Panc1 (cell line): Measurements from ENCODE around the gene HSPB9. TPM values are rescaled to one million over a fixed set of nuclear protein-coding genes. Genes with fewer than 3 reads are reported as not detected.

Source experiments
- ATAC-seq: fragments of 200-7000 bp; cut with Tn5 transposase; 2 replicates; pipeline ENCODE4 v1.9.1; 2020; ENCODE audit warnings: mild to moderate bottlenecking, moderate library complexity
- BruUV-seq: library from RNA; stranded (reverse); fragments of 400-500 nt; replicated peaks from 2 replicates; lab custom pipeline; 2021; lab: Mats Ljungman, UMichigan
- CTCF ChIA-PET: fragments of 300-600 bp; sonication (Branson Sonifier 250); formaldehyde crosslinking; loops from one replicate; lab custom pipeline; 2022; ENCODE audit warnings: antibody characterized with exemption; lab: Charles Lee
- POLR2A ChIA-PET: fragments of 300-600 bp; sonication (Branson Sonifier 250); formaldehyde crosslinking; loops from one replicate; lab custom pipeline; 2022; ENCODE audit warnings: antibody characterized with exemption; lab: Charles Lee
- DNase-seq: peaks from one replicate; pipeline ENCODE4 v3.0.0-alpha.2; 2010; ENCODE audit warnings: low read depth, low spot score
- H3K27ac ChIP-seq: 2 replicates; pipeline ENCODE4 v1.5.1; 2011; ENCODE audit warnings: mild to moderate bottlenecking, low read length, inconsistent platforms
- H3K27me3 ChIP-seq: fragments of 200-500 bp; sonication (Bioruptor generic); 2 replicates; pipeline ENCODE4 v1.6.0; 2014; ENCODE audit warnings: low read length, inconsistent platforms; ENCODE audit not compliant: control insufficient read depth, insufficient read depth
- H3K36me3 ChIP-seq: fragments of 200-500 bp; sonication (Bioruptor generic); 2 replicates; pipeline ENCODE4 v1.5.1; 2014; ENCODE audit warnings: inconsistent platforms, mild to moderate bottlenecking, low read length, moderate library complexity; ENCODE audit not compliant: control insufficient read depth, insufficient read depth
- H3K4me1 ChIP-seq: 2 replicates; pipeline ENCODE4 v1.5.1; 2011; ENCODE audit warnings: inconsistent platforms, mild to moderate bottlenecking, low read length, moderate library complexity; ENCODE audit not compliant: control insufficient read depth, insufficient read depth
- H3K4me3 ChIP-seq, 2 experiments: 2 replicates each; pipeline ENCODE4 v1.5.1; 2011 to 2012; ENCODE audit warnings: low read depth in 2 of 2, low read length in 2 of 2, mild to moderate bottlenecking in 2 of 2, inconsistent platforms in 1 of 2, moderate library complexity in 1 of 2
- H3K9me3 ChIP-seq: fragments of 200-500 bp; sonication (Bioruptor generic); 2 replicates; pipeline ENCODE4 v1.5.1; 2014; ENCODE audit warnings: low read depth, mild to moderate bottlenecking, inconsistent platforms, low read length, moderate library complexity; ENCODE audit not compliant: control insufficient read depth, insufficient read depth
- POLR2AphosphoS5 ChIP-seq: IDR thresholded peaks from 2 replicates; pipeline ENCODE4 v1.6.1; 2012; ENCODE audit warnings: mild to moderate bottlenecking, low read depth, low read length, moderate library complexity
- SIN3A ChIP-seq: IDR thresholded peaks from 2 replicates; pipeline ENCODE4 v1.6.1; 2012; ENCODE audit warnings: low read depth, mild to moderate bottlenecking, low read length, moderate library complexity, borderline replicate concordance; ENCODE audit not compliant: insufficient read depth
- TCF7L2 ChIP-seq: IDR thresholded peaks from 2 replicates; pipeline ENCODE4 v1.6.1; 2011; ENCODE audit warnings: mild to moderate bottlenecking, low read depth, low read length, inconsistent platforms
- in situ Hi-C: cut with HindIII; loops from 2 replicates; pipeline ENCODE4 v1.10.0; 2016; ENCODE audit warnings: low sequenced_read_pairs, low pct_unique_long_range_greater_than_20kb
- intact Hi-C: fragments of 100-400 bp; cut with micrococcal nuclease; formaldehyde crosslinking; loops from one replicate; pipeline ENCODE4 v1.10.0; 2022; ENCODE audit not compliant: unreplicated experiment
- total RNA-seq: library from RNA; stranded (reverse); gene quantifications from one replicate; pipeline ENCODE4 v1.2.1, GENCODE V29; 2021; ENCODE audit not compliant: unreplicated experiment
- TF ChIP-seq, protein P1 (sequence below), 2 experiments: IDR thresholded peaks; 2 replicates each; pipeline ENCODE4 v1.6.1; 2011 to 2012; ENCODE audit warnings: low read depth in 2 of 2, control low read depth in 1 of 2, low read length in 1 of 2, mild to moderate bottlenecking in 1 of 2, moderate library complexity in 1 of 2; ENCODE audit not compliant: insufficient read depth in 1 of 2
- TF ChIP-seq, protein P2 (sequence below): fragments of 450-650 bp; IDR thresholded peaks from 2 replicates; pipeline ENCODE4 v1.5.1; 2017; ENCODE audit warnings: mild to moderate bottlenecking

HSPB9 gene
- total RNA-seq, 1 experiment from 2014 or later = not detected

DNA sequence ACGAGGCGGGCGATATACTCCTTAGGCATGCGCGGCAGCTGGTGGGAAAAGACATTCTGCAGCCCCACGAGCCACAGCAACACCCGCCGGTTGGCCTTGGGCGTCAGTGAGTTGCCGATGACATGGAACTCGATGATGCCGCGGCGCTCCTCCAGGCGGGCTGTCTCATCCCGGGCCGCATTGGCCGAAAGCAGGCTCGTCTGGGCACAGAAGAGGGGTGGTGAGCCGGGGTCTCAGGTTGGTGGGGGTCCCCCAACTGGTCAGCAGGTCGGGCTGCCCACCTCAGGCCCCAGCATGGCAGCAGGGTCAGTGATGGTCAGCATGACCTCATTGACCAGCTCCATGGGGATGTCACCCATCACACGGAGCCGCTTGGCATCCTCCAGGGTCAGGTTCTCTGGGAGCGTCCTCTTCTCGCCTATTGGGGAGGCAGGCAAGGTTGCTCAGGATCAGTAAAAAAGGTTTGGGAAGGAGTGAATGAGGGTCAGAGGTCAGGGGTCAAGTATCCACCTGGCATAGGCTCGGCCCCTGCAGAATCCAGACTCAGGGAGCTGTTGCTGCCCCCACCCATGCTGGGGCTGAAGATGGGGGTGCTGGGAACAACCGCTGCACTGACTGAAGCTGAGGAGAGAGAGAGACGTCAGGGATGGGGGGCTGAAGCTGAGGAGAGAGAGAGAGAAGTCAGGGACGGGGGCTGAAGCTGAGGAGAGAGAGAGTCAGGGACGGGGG lies 5.0 kb upstream of the HSPB9 start:
- no peaks in the 10 kb centered on the region for H3K36me3 ChIP-seq
- no peak overlapping the region for H3K4me3 ChIP-seq
- ATAC-seq (no peak), DNase-seq (no peak)
- no peak for TF ChIP-seq SIN3A
- TF ChIP-seq POLR2AphosphoS5 = no peak
- TF ChIP-seq, protein P1, sequence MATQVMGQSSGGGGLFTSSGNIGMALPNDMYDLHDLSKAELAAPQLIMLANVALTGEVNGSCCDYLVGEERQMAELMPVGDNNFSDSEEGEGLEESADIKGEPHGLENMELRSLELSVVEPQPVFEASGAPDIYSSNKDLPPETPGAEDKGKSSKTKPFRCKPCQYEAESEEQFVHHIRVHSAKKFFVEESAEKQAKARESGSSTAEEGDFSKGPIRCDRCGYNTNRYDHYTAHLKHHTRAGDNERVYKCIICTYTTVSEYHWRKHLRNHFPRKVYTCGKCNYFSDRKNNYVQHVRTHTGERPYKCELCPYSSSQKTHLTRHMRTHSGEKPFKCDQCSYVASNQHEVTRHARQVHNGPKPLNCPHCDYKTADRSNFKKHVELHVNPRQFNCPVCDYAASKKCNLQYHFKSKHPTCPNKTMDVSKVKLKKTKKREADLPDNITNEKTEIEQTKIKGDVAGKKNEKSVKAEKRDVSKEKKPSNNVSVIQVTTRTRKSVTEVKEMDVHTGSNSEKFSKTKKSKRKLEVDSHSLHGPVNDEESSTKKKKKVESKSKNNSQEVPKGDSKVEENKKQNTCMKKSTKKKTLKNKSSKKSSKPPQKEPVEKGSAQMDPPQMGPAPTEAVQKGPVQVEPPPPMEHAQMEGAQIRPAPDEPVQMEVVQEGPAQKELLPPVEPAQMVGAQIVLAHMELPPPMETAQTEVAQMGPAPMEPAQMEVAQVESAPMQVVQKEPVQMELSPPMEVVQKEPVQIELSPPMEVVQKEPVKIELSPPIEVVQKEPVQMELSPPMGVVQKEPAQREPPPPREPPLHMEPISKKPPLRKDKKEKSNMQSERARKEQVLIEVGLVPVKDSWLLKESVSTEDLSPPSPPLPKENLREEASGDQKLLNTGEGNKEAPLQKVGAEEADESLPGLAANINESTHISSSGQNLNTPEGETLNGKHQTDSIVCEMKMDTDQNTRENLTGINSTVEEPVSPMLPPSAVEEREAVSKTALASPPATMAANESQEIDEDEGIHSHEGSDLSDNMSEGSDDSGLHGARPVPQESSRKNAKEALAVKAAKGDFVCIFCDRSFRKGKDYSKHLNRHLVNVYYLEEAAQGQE (IDR thresholded peaks at IDR 0.05; ENCODE audit: insufficient read depth in 1 of 2, low read depth in 2 of 2, low read length in 1 of 2) = no peak
- TF ChIP-seq TCF7L2 = no peak
- TF ChIP-seq, protein P2, sequence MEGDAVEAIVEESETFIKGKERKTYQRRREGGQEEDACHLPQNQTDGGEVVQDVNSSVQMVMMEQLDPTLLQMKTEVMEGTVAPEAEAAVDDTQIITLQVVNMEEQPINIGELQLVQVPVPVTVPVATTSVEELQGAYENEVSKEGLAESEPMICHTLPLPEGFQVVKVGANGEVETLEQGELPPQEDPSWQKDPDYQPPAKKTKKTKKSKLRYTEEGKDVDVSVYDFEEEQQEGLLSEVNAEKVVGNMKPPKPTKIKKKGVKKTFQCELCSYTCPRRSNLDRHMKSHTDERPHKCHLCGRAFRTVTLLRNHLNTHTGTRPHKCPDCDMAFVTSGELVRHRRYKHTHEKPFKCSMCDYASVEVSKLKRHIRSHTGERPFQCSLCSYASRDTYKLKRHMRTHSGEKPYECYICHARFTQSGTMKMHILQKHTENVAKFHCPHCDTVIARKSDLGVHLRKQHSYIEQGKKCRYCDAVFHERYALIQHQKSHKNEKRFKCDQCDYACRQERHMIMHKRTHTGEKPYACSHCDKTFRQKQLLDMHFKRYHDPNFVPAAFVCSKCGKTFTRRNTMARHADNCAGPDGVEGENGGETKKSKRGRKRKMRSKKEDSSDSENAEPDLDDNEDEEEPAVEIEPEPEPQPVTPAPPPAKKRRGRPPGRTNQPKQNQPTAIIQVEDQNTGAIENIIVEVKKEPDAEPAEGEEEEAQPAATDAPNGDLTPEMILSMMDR = no peak
- in situ Hi-C loops (no loop called here), intact Hi-C loops (no loop called here)
- peaks cover 14% of the 10 kb centered on the region for H3K4me1 ChIP-seq
- POLR2A ChIA-PET = no interaction called here
- no TSS peak for BruUV-seq
- H3K27me3 ChIP-seq = no peaks in the 10 kb centered on the region
- CTCF ChIA-PET = interaction anchor here (0.7 kb wide), 1 partner anchor 151 kb away, joined by 3 read pairs; no protein-coding TSS in a partner anchor
- no peaks in the 10 kb centered on the region for H3K9me3 ChIP-seq
- no peak overlapping the region for H3K27ac ChIP-seq

DNA sequence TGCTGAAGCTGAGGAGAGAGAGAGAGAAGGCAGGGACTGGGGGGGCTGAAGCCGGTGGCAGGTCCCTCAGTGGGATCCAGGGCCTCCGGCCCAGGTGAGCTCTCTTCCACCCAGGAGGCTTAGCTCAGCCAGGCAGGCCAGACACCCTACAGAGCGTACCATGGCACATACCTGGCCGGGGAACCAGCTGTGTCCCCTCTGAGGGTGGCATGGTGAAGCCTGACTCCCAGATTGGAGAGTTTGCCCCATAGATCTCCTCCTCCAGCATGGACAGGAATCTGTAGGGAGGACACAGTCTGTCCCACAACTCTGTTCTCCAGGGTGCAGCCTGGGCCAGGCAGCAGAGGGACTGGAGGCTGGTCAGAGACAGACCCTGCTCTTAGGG lies 4.5 kb upstream of the HSPB9 start:
- ChIA-PET CTCF (interaction anchor here (0.7 kb wide), 1 partner anchor 152 kb away, joined by 3 read pairs; no protein-coding TSS in a partner anchor), POLR2A (no interaction called here)
- in situ Hi-C loops (no loop called here), intact Hi-C loops (no loop called here)
- Histone ChIP-seq H3K36me3 (no peaks in the 10 kb centered on the region), H3K27me3 (no peaks in the 10 kb centered on the region), H3K4me3 (no peak overlapping the region), H3K9me3 (no peaks in the 10 kb centered on the region), H3K4me1 (peaks cover 9% of the 10 kb centered on the region), H3K27ac (no peak overlapping the region)
- no TSS peak for BruUV-seq
- DNase-seq (no peak), ATAC-seq (no peak)
- TF ChIP-seq, protein P2 = no peak
- TF ChIP-seq SIN3A = no peak
- TF ChIP-seq, protein P1 (IDR thresholded peaks at IDR 0.05; ENCODE audit: insufficient read depth in 1 of 2, low read depth in 2 of 2, low read length in 1 of 2) = no peak
- TF ChIP-seq POLR2AphosphoS5 = no peak
- TF ChIP-seq TCF7L2 = no peak
